GM23248 (cell line): Measurements from ENCODE around the gene PCDHGB3.

Experiments used
- EZH2 ChIP-seq: fragments of 200-600 bp; sonication (generic); IDR thresholded peaks from 2 replicates; pipeline ENCODE4 v1.6.1; 2018; ENCODE audit warnings: antibody characterized with exemption, mild to moderate bottlenecking; ENCODE audit not compliant: insufficient read depth, poor library complexity, severe bottlenecking
- EZH2phosphoT487 ChIP-seq: fragments of 200-600 bp; sonication (generic); IDR thresholded peaks from 2 replicates; pipeline ENCODE4 v1.6.1; 2018; ENCODE audit warnings: antibody characterized with exemption, moderate library complexity, mild to moderate bottlenecking, low read depth; ENCODE audit not compliant: insufficient read depth

DNA sequence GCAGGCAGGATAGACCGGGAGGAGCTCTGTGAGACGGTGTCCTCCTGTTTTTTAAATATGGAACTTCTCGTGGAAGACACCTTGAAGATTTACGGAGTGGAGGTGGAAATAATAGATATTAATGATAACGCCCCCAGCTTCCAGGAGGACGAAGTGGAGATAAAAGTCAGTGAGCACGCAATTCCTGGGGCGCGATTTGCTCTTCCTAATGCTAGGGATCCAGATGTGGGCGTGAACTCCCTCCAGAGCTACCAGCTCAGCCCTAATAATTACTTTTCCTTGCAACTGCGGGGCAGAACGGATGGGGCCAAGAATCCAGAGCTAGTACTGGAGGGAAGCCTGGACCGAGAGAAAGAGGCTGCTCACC, 51.4 kb downstream of the PCDHGB3 start:
- TF ChIP-seq EZH2 (no peak), EZH2phosphoT487 (no peak)
